SK-N-SH treated with all-trans-retinoic acid at 6 μM for 48 hours (cell line): ENCODE data around the gene ATP5F1E.

Experiments
- ATAC-seq: fragments of 200-7000 bp; cut with Tn5 transposase; 3 replicates; pipeline ENCODE4 v1.9.1; 2020; ENCODE audit warnings: mild to moderate bottlenecking, moderate library complexity
- ARNTL ChIP-seq: fragments of 450-650 bp; formaldehyde crosslinking; IDR thresholded peaks from 2 replicates; pipeline ENCODE4 v1.5.0; 2020; ENCODE audit warnings: low read depth, mild to moderate bottlenecking, moderate library complexity, borderline replicate concordance
- BACH2 ChIP-seq: fragments of 250-450 bp; sonication (Bioruptor Pico); IDR thresholded peaks from 2 replicates; pipeline ENCODE4 v1.9.0; 2021; ENCODE audit warnings: mild to moderate bottlenecking, borderline replicate concordance
- CSDC2 ChIP-seq: fragments of 250-450 bp; sonication (Bioruptor Pico); IDR thresholded peaks from 2 replicates; pipeline ENCODE4 v1.5.0; 2020; ENCODE audit warnings: mild to moderate bottlenecking, moderate library complexity
- ESRRG ChIP-seq: fragments of 250-450 bp; sonication (Bioruptor Pico); IDR thresholded peaks from 2 replicates; pipeline ENCODE4 v1.6.1; 2021; ENCODE audit warnings: mild to moderate bottlenecking
- GLIS3 ChIP-seq: fragments of 250-450 bp; sonication (Bioruptor Pico); IDR thresholded peaks from 2 replicates; pipeline ENCODE4 v1.5.0; 2020; ENCODE audit warnings: mild to moderate bottlenecking, moderate library complexity
- OSR1 ChIP-seq: fragments of 250-450 bp; sonication (Bioruptor Pico); IDR thresholded peaks from 2 replicates; pipeline ENCODE4 v1.8.0; 2022; ENCODE audit warnings: moderate library complexity, mild to moderate bottlenecking, inconsistent platforms
- PATZ1 ChIP-seq: fragments of 250-450 bp; sonication (Bioruptor Pico); IDR thresholded peaks from 2 replicates; pipeline ENCODE4 v1.8.0; 2020; ENCODE audit warnings: mild to moderate bottlenecking, moderate library complexity, borderline replicate concordance
- PPARA ChIP-seq: fragments of 250-450 bp; sonication (Bioruptor Pico); IDR thresholded peaks from 2 replicates; pipeline ENCODE4 v1.5.0; 2020; ENCODE audit warnings: mild to moderate bottlenecking, borderline replicate concordance
- RARB ChIP-seq: fragments of 250-450 bp; sonication (Bioruptor Pico); IDR thresholded peaks from 2 replicates; pipeline ENCODE4 v1.8.0; 2021; ENCODE audit warnings: mild to moderate bottlenecking, moderate library complexity
- SNAI2 ChIP-seq: fragments of 250-450 bp; sonication (Bioruptor Pico); IDR thresholded peaks from 2 replicates; pipeline ENCODE4 v1.5.0; 2020; ENCODE audit warnings: mild to moderate bottlenecking, moderate library complexity
- TCF4 ChIP-seq: fragments of 250-450 bp; sonication (Bioruptor Pico); IDR thresholded peaks from 2 replicates; pipeline ENCODE4 v1.8.0; 2021; ENCODE audit warnings: mild to moderate bottlenecking, moderate library complexity, borderline replicate concordance
- TOX ChIP-seq: fragments of 250-450 bp; sonication (Bioruptor Pico); IDR thresholded peaks from 2 replicates; pipeline ENCODE4 v1.8.0; 2021; ENCODE audit warnings: mild to moderate bottlenecking, moderate library complexity, borderline replicate concordance
- TSHZ2 ChIP-seq: fragments of 250-450 bp; sonication (Bioruptor Pico); IDR thresholded peaks from 2 replicates; pipeline ENCODE4 v1.5.0; 2020; ENCODE audit warnings: mild to moderate bottlenecking, moderate library complexity
- ZC3H10 ChIP-seq: fragments of 250-450 bp; sonication (Bioruptor Pico); IDR thresholded peaks from 2 replicates; pipeline ENCODE4 v1.5.1; 2021; ENCODE audit warnings: mild to moderate bottlenecking, moderate library complexity
- ZFP3 ChIP-seq: fragments of 250-450 bp; sonication (Bioruptor Pico); IDR thresholded peaks from 2 replicates; pipeline ENCODE4 v1.5.0; 2020; ENCODE audit warnings: mild to moderate bottlenecking, moderate library complexity
- ZFP30 ChIP-seq: fragments of 450-650 bp; formaldehyde crosslinking; IDR thresholded peaks from 2 replicates; pipeline ENCODE4 v1.5.0; 2022; ENCODE audit warnings: mild to moderate bottlenecking, moderate library complexity
- ZNF565 ChIP-seq: fragments of 450-650 bp; formaldehyde crosslinking; conservative IDR thresholded peaks from 2 replicates; pipeline ENCODE4 v1.5.0; 2020; ENCODE audit warnings: low read depth, mild to moderate bottlenecking, moderate library complexity
- ZNF70 ChIP-seq: fragments of 450-650 bp; formaldehyde crosslinking; IDR thresholded peaks from 2 replicates; pipeline ENCODE4 v1.5.0; 2020; ENCODE audit warnings: mild to moderate bottlenecking, moderate library complexity
- ZNF8 ChIP-seq: fragments of 450-650 bp; formaldehyde crosslinking; IDR thresholded peaks from 2 replicates; pipeline ENCODE4 v1.5.0; 2020; ENCODE audit warnings: mild to moderate bottlenecking, moderate library complexity

ATP5F1E gene

GRCh38 chr20:59004493-59004762, 27.7 kb downstream of the ATP5F1E start (continued):
- TF ChIP-seq TSHZ2 (CRISPR knock-in tag) (no peak), ZNF565 (CRISPR knock-in tag) (no peak), ESRRG (CRISPR knock-in tag) (no peak), CSDC2 (CRISPR knock-in tag) (no peak), ZNF70 (CRISPR knock-in tag) (no peak), ZNF8 (no peak), ZFP30 (no peak)

GRCh38 chr20:59003836-59004492, 28.2 kb downstream of the ATP5F1E start:
- no peak for ATAC-seq
- no peak for TF ChIP-seq ZNF70 (CRISPR knock-in tag)
- TF ChIP-seq TSHZ2 (CRISPR knock-in tag) = no peak
- TF ChIP-seq TCF4 = no peak
- TF ChIP-seq PPARA (CRISPR knock-in tag) = no peak
- no peak for TF ChIP-seq ARNTL
- TF ChIP-seq ZNF565 (CRISPR knock-in tag) = no peak
- TF ChIP-seq ZNF8 = no peak
- TF ChIP-seq CSDC2 (CRISPR knock-in tag) = no peak
- TF ChIP-seq RARB (CRISPR knock-in tag) = no peak
- no peak for TF ChIP-seq ZFP3

- TF ChIP-seq ZC3H10 (CRISPR knock-in tag) = no peak
- no peak for TF ChIP-seq ZNF70 (CRISPR knock-in tag)
- TF ChIP-seq ZFP3 = no peak
- no peak for TF ChIP-seq GLIS3 (CRISPR knock-in tag)
- TF ChIP-seq TOX (CRISPR knock-in tag) = no peak
- TF ChIP-seq ZNF8 = no peak
- no peak for TF ChIP-seq OSR1
- TF ChIP-seq ZNF565 (CRISPR knock-in tag) = no peak
- no peak for TF ChIP-seq ARNTL
- no peak for TF ChIP-seq TSHZ2 (CRISPR knock-in tag)
- no peak for TF ChIP-seq SNAI2 (CRISPR knock-in tag)
- no peak for TF ChIP-seq PATZ1 (CRISPR knock-in tag)
- ATAC-seq = no peak
Measured at GRCh38 chr20:59002874-59003399, 29.2 kb downstream of the ATP5F1E start.

- TF ChIP-seq GLIS3 (CRISPR knock-in tag) (no peak), RARB (CRISPR knock-in tag) (no peak), TCF4 (no peak), ZFP30 (no peak), PPARA (CRISPR knock-in tag) (no peak), TOX (CRISPR knock-in tag) (no peak), ZNF8 (no peak), TSHZ2 (CRISPR knock-in tag) (no peak), ZNF565 (CRISPR knock-in tag) (no peak), CSDC2 (CRISPR knock-in tag) (no peak), ARNTL (no peak), ZNF70 (CRISPR knock-in tag) (no peak), BACH2 (CRISPR knock-in tag) (no peak)
- ATAC-seq = no peak
Measured at GRCh38 chr20:59002388-59002787, 29.7 kb downstream of the ATP5F1E start.
